ENCODE measurements around the gene AKAP8L.

DNA sequence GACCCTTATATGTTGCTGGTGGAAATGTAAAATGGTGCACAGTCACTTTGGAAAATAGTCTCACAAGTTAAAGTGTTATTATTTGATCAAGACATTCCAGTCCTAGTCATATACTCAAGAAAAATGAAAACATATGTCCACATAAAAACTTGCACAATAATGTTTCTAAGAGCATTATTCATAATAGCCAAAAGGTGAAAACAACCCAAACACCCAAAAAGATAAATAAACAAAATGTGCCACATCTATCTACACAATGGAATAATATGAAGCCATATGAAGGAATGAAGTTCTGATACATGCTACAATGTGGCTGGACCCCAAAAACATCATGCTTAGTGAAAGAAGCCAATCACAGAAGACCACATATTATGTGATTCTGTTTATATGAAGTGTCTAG is 24.8 kb downstream of the AKAP8L start:
- TF ChIP-seq CTCF (IDR thresholded peaks at IDR 0.05) (no peak), POLR2A (IDR thresholded peaks at IDR 0.05) (no peak)
